GM21367 (cell line): ENCODE data around the gene SKOR1.
A peak's percentile ranks its signal among the peaks of the same experiment; 100 is the strongest.

ENCODE experiments used
- ATAC-seq: cut with Tn5 transposase; IDR thresholded peaks from one replicate; pipeline ENCODE4 v1.9.1; 2021; ENCODE audit not compliant: unreplicated experiment

Gene SKOR1

GRCh38 chr15:67831363-67831762, 6.1 kb downstream of the SKOR1 start:
- no peak for ATAC-seq

GRCh38 chr15:67832031-67832551, 6.8 kb downstream of the SKOR1 start:
- ATAC-seq: no peak

GRCh38 chr15:67832897-67833709, 7.8 kb downstream of the SKOR1 start:
- no peak for ATAC-seq

GRCh38 chr15:67833710-67834511, 8.6 kb downstream of the SKOR1 start:
- ATAC-seq: no peak

- ATAC-seq: no peak
These were observed 9.4 kb downstream of the SKOR1 start for GRCh38 chr15:67834581-67835296.

GRCh38 chr15:67835297-67836133, 10.2 kb downstream of the SKOR1 start:
- ATAC-seq: no peak

GRCh38 chr15:67836134-67836455, 10.8 kb downstream of the SKOR1 start:
- ATAC-seq: no peak

GRCh38 chr15:67836477-67836876, 11.2 kb downstream of the SKOR1 start:
- ATAC-seq: no peak

- no peak for ATAC-seq
These were observed 11.6 kb downstream of the SKOR1 start for GRCh38 chr15:67836955-67837354.

GRCh38 chr15:67838789-67839332, 13.6 kb downstream of the SKOR1 start:
- ATAC-seq: no peak

- no peak for ATAC-seq
These were observed 14.2 kb downstream of the SKOR1 start for GRCh38 chr15:67839499-67839928.

- ATAC-seq: peak; percentile 67
These were observed 14.8 kb downstream of the SKOR1 start, which contains the start of gene RNU6-1 for GRCh38 chr15:67839929-67840748. RNU6-1 (minus strand) TSS chr15:67840045.

- no peak for ATAC-seq
These were observed 15.6 kb downstream of the SKOR1 start for GRCh38 chr15:67840749-67841512.

GRCh38 chr15:67841513-67841762, 16.1 kb downstream of the SKOR1 start:
- ATAC-seq: no peak

GRCh38 chr15:67843092-67843501, 17.8 kb downstream of the SKOR1 start:
- ATAC-seq: no peak

GRCh38 chr15:67843571-67844387, 18.5 kb downstream of the SKOR1 start:
- ATAC-seq: no peak

GRCh38 chr15:67845974-67846373, 20.7 kb downstream of the SKOR1 start:
- no peak for ATAC-seq

GRCh38 chr15:67849538-67849937, 24.2 kb downstream of the SKOR1 start:
- no peak for ATAC-seq
